NK-92 (cell line): ENCODE data around the gene SH3PXD2A.

Source experiments
- DNase-seq: peaks from one replicate; lab custom pipeline; 2025; ENCODE audit not compliant: unreplicated experiment; lab: John Stamatoyannopoulos, UW

The SH3PXD2A gene

DNA sequence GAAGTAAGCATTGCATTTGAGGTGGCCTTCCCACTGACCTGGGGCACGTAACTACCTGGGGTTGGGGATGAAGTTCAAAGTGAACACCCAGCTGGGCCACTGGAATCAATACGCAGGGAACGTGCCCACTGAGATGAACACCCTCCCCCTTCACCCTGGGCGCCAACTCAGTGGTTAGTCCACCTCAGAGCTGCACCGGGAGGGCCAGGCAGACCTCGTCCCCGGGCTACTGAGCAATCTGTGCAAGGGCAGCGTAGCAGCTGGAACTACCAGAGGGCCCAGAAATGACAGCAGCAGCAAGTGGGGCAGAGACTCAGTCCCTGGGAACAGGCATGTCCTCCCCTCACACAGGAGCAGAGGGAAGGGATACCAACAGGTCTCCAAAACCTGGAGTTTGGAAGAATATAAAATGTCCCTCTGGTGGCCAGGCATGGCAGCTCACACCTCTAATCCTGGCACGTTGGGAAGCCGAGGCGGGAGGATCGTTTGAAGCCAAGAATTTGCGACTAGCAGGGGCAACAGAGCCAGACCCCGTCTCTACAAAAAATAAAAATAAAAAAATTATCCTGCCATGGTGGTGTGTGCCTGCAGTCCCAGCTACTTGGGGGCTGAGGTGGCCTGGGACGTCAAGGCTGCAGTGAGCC, 143.9 kb downstream of the SH3PXD2A start:
- DNase-seq: no peak

DNA sequence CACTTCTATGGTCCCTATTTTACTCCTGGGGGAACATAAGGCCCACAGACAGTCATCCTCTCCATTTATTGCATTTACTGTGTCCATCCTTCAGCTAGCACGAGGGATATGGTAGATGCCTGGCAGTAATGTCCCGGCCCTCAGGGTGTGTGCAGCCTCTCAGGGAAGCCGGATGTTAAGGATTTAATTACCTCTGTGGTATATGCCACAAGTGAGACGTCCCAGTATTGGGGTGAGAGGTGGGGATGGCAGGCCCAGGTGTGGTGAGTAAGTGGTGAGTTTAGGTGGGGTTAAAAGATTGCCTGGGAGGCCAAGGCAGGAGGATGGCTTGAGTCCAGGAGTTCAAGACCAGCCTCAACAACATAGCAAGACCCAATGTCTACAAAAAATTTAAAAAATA, 144.9 kb downstream of the SH3PXD2A start:
- no peak for DNase-seq

- DNase-seq: no peak
Measured at GRCh38 chr10:103709341-103709920, 145.9 kb downstream of the SH3PXD2A start.

DNA sequence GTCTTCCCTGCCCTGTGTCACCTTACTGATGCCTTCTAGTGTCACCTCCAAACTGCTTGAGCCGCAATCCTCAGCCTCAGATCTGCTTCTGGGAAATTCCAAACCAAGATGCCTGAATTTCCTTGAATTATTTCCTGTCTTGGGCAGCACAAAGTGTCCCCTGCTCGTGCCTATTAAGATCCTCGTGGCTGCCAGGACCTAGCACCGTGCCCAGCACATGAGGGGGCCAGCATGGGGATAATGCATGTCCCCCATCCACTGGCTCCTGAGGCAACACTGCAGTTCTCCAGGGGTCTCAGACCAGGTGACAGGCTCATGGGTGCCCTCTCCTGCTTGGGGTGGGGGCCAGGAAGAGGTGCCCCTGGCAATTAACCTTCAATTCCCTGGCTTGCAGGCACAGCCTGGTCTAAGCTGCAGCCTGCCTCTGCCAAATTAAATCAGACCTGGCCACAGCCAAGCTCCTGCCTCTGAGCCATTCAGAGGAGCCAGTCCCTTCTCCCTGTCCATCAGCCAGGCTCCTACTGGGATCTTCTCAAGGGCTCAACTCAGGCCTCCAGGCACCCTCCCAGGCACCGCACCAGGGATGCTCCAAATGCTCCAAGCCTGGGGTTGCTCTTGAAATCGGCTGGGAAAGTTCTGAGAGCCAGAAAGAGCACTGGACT, 146.6 kb downstream of the SH3PXD2A start:
- DNase-seq: no peak

GRCh38 chr10:103707956-103708626, 147.3 kb downstream of the SH3PXD2A start:
- DNase-seq: no peak

DNA sequence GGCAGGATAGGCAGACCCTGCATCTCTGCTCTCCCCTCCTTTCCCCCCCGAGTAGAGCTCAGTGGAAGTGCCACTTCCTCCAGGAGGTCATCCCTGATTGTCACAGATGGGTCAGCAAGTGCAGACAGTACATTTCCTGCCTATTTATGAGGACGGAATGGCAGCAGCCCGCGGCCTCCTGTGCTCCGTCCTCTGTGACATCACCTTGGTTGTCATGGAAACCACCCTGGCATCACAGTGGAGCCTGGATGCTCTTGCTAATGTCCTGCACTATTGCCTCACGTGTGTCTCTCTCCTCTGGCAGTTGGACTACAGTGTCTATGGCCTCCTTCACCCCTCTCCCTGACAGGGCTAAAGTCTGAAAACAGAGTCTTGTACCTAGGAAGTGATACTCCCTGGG, 148.6 kb downstream of the SH3PXD2A start:
- no peak for DNase-seq

GRCh38 chr10:103706047-103706446, 149.3 kb downstream of the SH3PXD2A start:
- DNase-seq: no peak

- DNase-seq: no peak
Measured at GRCh38 chr10:103703941-103704919, 151.1 kb downstream of the SH3PXD2A start.

DNA sequence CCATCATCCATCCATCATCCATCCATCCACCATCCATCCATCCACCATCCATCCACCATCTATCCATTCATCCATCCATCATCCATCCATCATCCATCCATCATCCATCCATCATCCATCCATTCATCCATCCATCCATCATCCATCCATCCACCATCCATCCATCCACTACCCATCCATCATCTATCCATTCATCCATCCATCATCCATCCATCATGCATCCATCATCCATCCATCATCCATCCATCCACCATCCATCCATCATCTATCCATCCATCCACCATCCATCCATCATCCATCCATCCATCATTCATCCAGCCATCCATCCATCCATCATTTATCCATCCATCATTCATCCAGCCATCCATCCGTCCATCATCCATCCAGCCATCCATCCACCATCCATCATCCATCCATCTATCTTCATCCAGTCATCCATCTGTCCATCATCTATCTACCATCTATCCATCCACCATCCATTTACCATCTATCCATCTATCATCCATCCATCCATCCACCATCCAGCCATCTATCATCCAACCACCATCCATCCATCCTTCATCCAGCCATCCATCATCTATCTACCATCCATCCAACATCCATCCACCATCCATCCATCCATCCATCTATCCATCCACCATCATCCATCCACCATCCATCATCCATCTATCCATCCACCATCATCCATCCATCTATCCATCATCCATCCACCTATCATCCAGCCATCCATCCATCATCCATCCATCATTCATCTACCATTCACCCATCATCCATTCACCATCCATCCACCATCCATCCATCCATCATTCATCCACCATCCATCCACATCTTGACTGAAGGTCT, 153.8 kb downstream of the SH3PXD2A start:
- no peak for DNase-seq

GRCh38 chr10:103700436-103700715, 155.0 kb downstream of the SH3PXD2A start:
- DNase-seq: no peak

DNA sequence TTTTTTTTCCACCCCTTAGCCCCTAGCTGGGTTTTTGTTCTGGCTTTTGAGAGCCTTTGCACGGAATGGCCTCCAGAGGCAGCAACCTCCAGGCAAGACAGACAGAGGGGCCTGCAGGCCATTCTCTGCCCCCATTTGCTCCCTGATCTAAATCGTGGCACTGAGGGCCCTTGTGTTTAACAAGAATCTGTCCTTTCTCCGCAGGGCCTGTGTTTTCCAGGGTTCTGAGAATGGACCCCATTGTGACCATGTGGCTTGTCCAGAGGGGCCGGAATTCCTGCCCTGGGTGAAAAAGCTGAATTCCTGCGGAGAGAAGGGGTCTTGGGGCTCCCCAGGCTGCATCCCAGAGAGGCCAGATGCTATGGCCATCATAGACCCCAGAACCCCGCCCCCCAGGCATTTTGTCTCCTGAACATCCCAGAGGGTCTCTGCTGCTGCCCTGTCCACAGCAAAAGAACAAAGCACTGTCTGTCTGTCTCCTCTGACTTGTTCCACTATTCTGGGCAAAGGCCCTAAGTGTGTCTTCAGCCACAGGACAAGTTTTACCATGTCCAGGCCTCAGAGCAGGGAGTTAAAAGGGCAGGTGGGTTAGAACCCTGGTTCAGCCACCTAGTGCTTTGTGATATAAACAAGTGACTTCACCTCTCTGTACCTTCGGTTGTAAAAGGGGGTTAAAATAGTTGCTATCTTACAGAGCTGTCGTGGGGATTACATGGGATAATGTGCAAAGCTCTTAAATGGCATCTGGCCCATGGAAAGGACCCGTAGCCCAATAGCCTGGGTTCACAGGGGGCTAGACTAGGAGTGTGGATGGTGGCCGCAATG, 155.6 kb downstream of the SH3PXD2A start:
- DNase-seq: no peak

GRCh38 chr10:103698266-103698665, 157.1 kb downstream of the SH3PXD2A start:
- no peak for DNase-seq

DNA sequence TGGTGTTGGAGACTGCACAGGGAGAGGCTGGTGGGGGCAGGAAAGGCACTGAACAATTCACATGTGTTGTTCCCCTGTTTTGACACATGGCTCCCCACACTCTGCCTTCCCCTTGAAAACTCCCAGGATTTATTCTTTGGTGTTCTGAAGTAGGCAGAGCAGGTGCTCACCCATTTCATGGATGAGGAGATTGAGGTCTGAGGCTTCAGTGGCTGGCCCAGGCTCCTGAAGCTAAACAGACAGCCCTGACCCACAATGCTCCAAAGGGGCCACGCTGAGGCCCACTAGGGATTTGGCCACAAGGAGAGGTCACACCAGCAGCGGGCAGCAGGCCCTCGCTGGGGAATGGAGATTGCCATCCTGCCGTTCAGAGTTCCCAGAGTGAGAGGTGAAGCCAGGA, 157.6 kb downstream of the SH3PXD2A start:
- no peak for DNase-seq

- DNase-seq: no peak
Measured at GRCh38 chr10:103696411-103697145, 158.8 kb downstream of the SH3PXD2A start.

GRCh38 chr10:103696094-103696410, 159.3 kb downstream of the SH3PXD2A start:
- DNase-seq: no peak

GRCh38 chr10:103695584-103696005, 159.8 kb downstream of the SH3PXD2A start:
- DNase-seq: no peak

GRCh38 chr10:103693812-103694205, 161.6 kb downstream of the SH3PXD2A start:
- DNase-seq: no peak

DNA sequence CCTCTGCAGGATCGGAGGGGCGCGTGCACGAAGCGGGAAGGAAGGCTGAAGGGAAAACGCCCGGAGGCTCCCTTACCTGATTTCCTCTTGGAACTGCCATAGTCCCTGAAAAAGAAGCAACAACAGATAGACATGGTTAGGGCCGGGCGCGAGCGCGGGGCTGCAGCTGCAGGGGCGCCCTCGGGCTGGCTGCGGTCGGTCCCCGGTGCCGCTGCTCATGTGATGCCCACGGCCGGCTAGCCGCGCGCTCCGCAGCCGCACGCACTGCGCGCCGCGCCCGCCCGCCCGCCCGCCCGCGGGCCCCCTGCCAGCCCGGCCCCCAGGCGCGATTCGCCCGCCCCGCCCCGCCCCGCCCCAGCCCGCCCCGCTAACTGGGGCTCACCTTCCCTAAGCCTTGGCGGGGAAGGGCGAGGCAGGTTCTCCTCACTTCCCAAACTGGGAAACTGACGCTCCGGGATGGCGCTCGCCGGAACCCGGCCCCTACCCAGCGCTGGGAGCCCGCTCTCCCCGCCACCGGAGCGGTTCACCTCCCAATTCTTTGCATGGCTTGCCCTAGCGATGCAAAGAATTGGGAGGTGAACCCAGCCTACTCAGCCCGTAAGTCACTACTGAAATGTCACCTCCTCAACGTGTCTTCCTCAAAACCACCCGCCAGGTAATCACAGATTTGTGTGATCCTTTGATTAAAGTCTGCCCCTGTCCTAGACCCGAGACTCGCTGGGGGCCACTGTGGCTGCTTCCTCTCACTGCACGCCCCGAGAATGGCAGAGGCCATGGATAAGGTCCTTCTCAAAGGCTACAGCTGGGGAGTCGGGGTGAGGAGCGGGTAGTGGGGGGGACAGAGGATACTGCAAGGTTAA, 162.2 kb downstream of the SH3PXD2A start:
- DNase-seq: no peak
